OCI-LY7 (cell line): ENCODE measurements around the gene SCRN2. TPM values are rescaled to one million over a fixed set of nuclear protein-coding genes. Genes with fewer than 3 reads are reported as not detected.

ENCODE experiments used
- BruUV-seq: library from RNA; stranded (reverse); fragments of 400-500 nt; replicated peaks from 2 replicates; lab custom pipeline; 2021; lab: Mats Ljungman, UMichigan
- CTCF ChIA-PET: fragments of 300-600 bp; sonication (Branson Sonifier 250); formaldehyde crosslinking; loops from one replicate; lab custom pipeline; 2022; ENCODE audit warnings: antibody characterized with exemption; ENCODE audit not compliant: unreplicated experiment; lab: Charles Lee
- POLR2A ChIA-PET: fragments of 300-600 bp; sonication (Branson Sonifier 250); formaldehyde crosslinking; loops from one replicate; lab custom pipeline; 2022; ENCODE audit warnings: antibody characterized with exemption; lab: Charles Lee
- DNase-seq: peaks from one replicate; pipeline ENCODE4 v3.0.0-alpha.2; 2015; ENCODE audit warnings: low spot score
- H2AFZ ChIP-seq: fragments of 200-600 bp; sonication (generic), shearing (Covaris generic); 2 replicates; pipeline ENCODE4 v1.6.1; 2014; ENCODE audit warnings: mild to moderate bottlenecking, antibody characterized with exemption, low read length, moderate library complexity
- H3K27ac ChIP-seq: fragments of 200-600 bp; sonication (generic); 2 replicates; pipeline ENCODE4 v1.5.1; 2014; ENCODE audit warnings: mixed run types, low read depth, mild to moderate bottlenecking, moderate library complexity, low read length, inconsistent platforms; ENCODE audit not compliant: poor library complexity, severe bottlenecking
- H3K36me3 ChIP-seq: fragments of 200-600 bp; sonication (generic); 2 replicates; pipeline ENCODE4 v1.6.1; 2014; ENCODE audit warnings: mild to moderate bottlenecking, antibody characterized with exemption, low read length, moderate library complexity, mixed read lengths; ENCODE audit not compliant: insufficient read depth
- H3K4me1 ChIP-seq: fragments of 200-600 bp; sonication (generic); 2 replicates; pipeline ENCODE4 v1.5.1; 2014; ENCODE audit warnings: mild to moderate bottlenecking, low read length; ENCODE audit not compliant: insufficient read depth, poor library complexity, severe bottlenecking
- H3K4me2 ChIP-seq: fragments of 200-600 bp; sonication (generic); 2 replicates; pipeline ENCODE4 v1.6.1; 2014; ENCODE audit warnings: mild to moderate bottlenecking, low read length
- H3K4me3 ChIP-seq: fragments of 200-600 bp; sonication (generic); 2 replicates; pipeline ENCODE4 v1.5.1; 2014; ENCODE audit warnings: mild to moderate bottlenecking, low read depth, low read length; ENCODE audit not compliant: poor library complexity, severe bottlenecking
- H3K79me2 ChIP-seq: fragments of 200-600 bp; sonication (generic); 2 replicates; pipeline ENCODE4 v1.6.1; 2016; ENCODE audit warnings: low read depth, mild to moderate bottlenecking, low read length, moderate library complexity, mixed read lengths; ENCODE audit not compliant: insufficient read depth
- H3K9me2 ChIP-seq: fragments of 200-600 bp; sonication (generic); 2 replicates; pipeline ENCODE4 v1.6.1; 2016; ENCODE audit warnings: mild to moderate bottlenecking, low read length, mixed read lengths; ENCODE audit not compliant: insufficient read depth
- H3K9me3 ChIP-seq: fragments of 200-600 bp; sonication (generic); 2 replicates; pipeline ENCODE4 v1.6.1; 2014; ENCODE audit warnings: mild to moderate bottlenecking, mixed run types, low read length, mixed read lengths
- H4K20me1 ChIP-seq: fragments of 200-600 bp; sonication (generic); 2 replicates; pipeline ENCODE4 v1.6.1; 2014; ENCODE audit warnings: mild to moderate bottlenecking, antibody characterized with exemption, low read length, moderate library complexity, mixed read lengths; ENCODE audit not compliant: insufficient read depth
- CTCF ChIP-seq: fragments of 200-600 bp; sonication (generic); conservative IDR thresholded peaks from 2 replicates; pipeline ENCODE4 v1.5.1; 2014; ENCODE audit warnings: mild to moderate bottlenecking, antibody characterized with exemption, low read length, moderate library complexity, mixed read lengths
- EZH2phosphoT487 ChIP-seq: fragments of 200-600 bp; sonication (generic); IDR thresholded peaks from 2 replicates; pipeline ENCODE4 v1.6.1; 2018; ENCODE audit warnings: low read depth, borderline replicate concordance, mild to moderate bottlenecking, mixed run types, antibody characterized with exemption, low read length, moderate library complexity, mixed read lengths
- intact Hi-C: fragments of 100-400 bp; cut with micrococcal nuclease; formaldehyde crosslinking; loops from one replicate; pipeline ENCODE4 v1.10.0; 2022; ENCODE audit not compliant: unreplicated experiment
- total RNA-seq, 2 experiments: library from RNA; depleted of rRNA in 1 of 2; stranded (reverse); fragments of >200 nt in 1 of 2; shearing (Covaris generic) in 1 of 2; gene quantifications; 2 replicates each; pipeline ENCODE4 v1.2.3, GENCODE V29; 2014 to 2022

SCRN2 gene
- total RNA-seq, 2 experiments from 2014 or later = 37.3 to 42.9 TPM

GRCh38 chr17:47866941-47867340, 25.9 kb upstream of the SCRN2 start:
- Histone ChIP-seq H3K36me3 (no peaks in the 10 kb centered on the region), H4K20me1 (no peaks in the 10 kb centered on the region), H3K4me3 (no peak overlapping the region), H3K27ac (no peak overlapping the region), H3K9me3 (no peaks in the 10 kb centered on the region), H3K4me1 (peaks cover 4% of the 10 kb centered on the region), H2AFZ (no peak overlapping the region), H3K79me2 (no peaks in the 10 kb centered on the region), H3K4me2 (no peak overlapping the region), H3K9me2 (no peaks in the 10 kb centered on the region)
- no peak for DNase-seq
- intact Hi-C loops = no loop called here
- BruUV-seq = no TSS peak
- CTCF ChIA-PET = no interaction called here
- TF ChIP-seq EZH2phosphoT487 (no peak), CTCF (no peak)
- POLR2A ChIA-PET = no interaction called here

- H3K36me3 ChIP-seq = no peaks in the 10 kb centered on the region
- peaks cover 4% of the 10 kb centered on the region for H3K4me1 ChIP-seq
- H3K79me2 ChIP-seq = no peaks in the 10 kb centered on the region
- no peaks in the 10 kb centered on the region for H3K9me3 ChIP-seq
- ChIA-PET POLR2A (no interaction called here), CTCF (no interaction called here)
- no peak for DNase-seq
- no peaks in the 10 kb centered on the region for H4K20me1 ChIP-seq
- TF ChIP-seq EZH2phosphoT487 = no peak
- no peak for TF ChIP-seq CTCF
- no TSS peak for BruUV-seq
- H3K27ac ChIP-seq = no peak overlapping the region
- no peak overlapping the region for H2AFZ ChIP-seq
- no peaks in the 10 kb centered on the region for H3K9me2 ChIP-seq
- H3K4me2 ChIP-seq = no peak overlapping the region
- H3K4me3 ChIP-seq = no peak overlapping the region
- intact Hi-C loops = no loop called here
These were observed 23.7 kb upstream of the SCRN2 start for GRCh38 chr17:47864791-47865216.

- BruUV-seq = no TSS peak
- no peaks in the 10 kb centered on the region for H3K79me2 ChIP-seq
- H3K4me1 ChIP-seq = peaks cover 4% of the 10 kb centered on the region
- no peak overlapping the region for H3K27ac ChIP-seq
- H3K9me3 ChIP-seq = no peaks in the 10 kb centered on the region
- no peaks in the 10 kb centered on the region for H4K20me1 ChIP-seq
- ChIA-PET CTCF (no interaction called here), POLR2A (interaction anchor here (1.0 kb wide), 1 partner anchor 20 kb away, joined by 4 read pairs; no protein-coding TSS in a partner anchor)
- TF ChIP-seq CTCF = no peak
- no peak for TF ChIP-seq EZH2phosphoT487
- no peak overlapping the region for H3K4me2 ChIP-seq
- no peak overlapping the region for H3K4me3 ChIP-seq
- intact Hi-C loops = no loop called here
- peak overlapping the region; percentile 42 for H2AFZ ChIP-seq
- no peak for DNase-seq
- H3K36me3 ChIP-seq = no peaks in the 10 kb centered on the region
- H3K9me2 ChIP-seq = no peaks in the 10 kb centered on the region
These were observed 21.8 kb upstream of the SCRN2 start for GRCh38 chr17:47862621-47863440.
